ENCODE results near the gene CR1L.

DNA sequence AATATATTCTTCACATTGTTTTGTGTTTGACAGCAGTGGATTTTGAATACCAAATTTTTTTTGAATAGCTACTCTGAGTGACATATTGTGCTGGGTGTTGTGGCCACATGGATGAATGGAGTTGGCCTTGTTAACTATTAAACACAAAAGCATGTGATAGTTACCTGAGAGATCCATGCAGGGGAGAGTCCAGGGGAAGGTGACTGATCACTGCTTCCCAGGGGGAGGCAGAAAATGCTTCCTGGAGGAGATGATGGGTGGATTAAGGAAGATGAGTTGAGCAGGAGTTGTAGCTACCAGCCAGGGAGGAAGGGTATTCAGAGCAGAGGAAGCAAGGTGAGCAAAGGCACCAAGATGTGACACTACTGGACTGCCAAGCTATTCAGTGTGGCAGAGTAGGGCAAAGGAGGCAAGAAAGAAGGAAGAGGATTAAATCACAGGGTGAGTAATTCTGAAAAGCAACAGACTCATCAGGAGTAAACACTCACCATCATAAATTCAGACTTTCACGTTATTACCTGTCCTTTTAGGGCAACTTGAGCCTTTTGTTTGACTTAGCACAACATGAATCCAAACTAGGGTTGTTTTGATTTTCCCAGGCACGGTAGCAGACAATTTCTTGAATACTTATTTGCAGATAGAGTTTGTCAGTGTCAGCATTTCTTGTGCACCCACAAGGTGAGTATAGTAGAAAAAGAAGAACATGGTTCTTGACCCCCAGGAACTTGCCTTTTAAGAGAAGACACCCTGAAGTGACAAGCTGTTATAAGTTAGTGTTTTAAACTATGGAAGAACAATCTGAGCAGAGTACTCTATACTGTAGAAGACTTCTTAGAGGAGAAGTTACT lies 111.1 kb downstream of the CR1L start:
- TF ChIP-seq, protein P1, sequence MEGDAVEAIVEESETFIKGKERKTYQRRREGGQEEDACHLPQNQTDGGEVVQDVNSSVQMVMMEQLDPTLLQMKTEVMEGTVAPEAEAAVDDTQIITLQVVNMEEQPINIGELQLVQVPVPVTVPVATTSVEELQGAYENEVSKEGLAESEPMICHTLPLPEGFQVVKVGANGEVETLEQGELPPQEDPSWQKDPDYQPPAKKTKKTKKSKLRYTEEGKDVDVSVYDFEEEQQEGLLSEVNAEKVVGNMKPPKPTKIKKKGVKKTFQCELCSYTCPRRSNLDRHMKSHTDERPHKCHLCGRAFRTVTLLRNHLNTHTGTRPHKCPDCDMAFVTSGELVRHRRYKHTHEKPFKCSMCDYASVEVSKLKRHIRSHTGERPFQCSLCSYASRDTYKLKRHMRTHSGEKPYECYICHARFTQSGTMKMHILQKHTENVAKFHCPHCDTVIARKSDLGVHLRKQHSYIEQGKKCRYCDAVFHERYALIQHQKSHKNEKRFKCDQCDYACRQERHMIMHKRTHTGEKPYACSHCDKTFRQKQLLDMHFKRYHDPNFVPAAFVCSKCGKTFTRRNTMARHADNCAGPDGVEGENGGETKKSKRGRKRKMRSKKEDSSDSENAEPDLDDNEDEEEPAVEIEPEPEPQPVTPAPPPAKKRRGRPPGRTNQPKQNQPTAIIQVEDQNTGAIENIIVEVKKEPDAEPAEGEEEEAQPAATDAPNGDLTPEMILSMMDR (IDR thresholded peaks at IDR 0.05) = no peak
- no peak for TF ChIP-seq POLR2A (IDR thresholded peaks at IDR 0.05)
